ENCODE measurements around the gene GPR153. TPM values are rescaled to one million over a fixed set of nuclear protein-coding genes. Genes with fewer than 3 reads are reported as not detected.

The GPR153 gene
- total and polyA plus RNA-seq, 2 of the 8 experiments (the other 6 are each of a cell fraction or from before 2014, with no cell fraction given) = 5.7 to 8.1 TPM

DNA sequence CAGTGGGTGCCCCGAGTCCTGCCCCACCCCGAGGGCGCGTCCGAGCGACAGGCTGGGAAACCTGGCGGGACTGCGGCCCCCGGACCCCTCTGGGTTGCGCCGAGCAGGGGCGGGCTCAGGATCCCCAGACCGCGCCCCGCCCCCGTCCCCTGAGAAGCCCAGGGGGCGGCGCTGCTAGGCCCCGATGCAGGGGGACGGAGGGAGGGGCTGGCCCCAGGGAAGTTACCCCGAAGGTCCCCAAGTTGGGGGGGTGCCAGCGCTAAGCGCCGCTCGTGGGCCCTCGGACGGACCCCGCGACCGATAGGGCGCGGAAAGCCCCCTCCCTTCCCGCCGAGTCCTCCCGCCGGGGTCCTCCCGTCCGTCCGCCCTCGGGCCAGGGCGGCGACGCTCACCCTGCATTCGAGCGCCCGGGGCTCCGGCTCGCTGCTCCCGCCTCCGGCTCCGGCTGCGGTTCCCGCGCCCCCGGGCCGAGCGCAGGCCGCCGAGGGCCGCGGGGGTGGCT lies 414 bp downstream of the GPR153 start (continued):
- TF ChIP-seq PHF8 (conservative IDR thresholded peaks at IDR 0.05; ENCODE audit: low read depth, low read length) = 0 out of 2 replicates have a peak, but pooled peaks have one; percentile 41
- 0 out of 4 replicates have a peak, but pooled peaks of 1 of the 2 experiments have one; percentile 12 for TF ChIP-seq HDAC2 (IDR thresholded peaks at IDR 0.05; ENCODE audit: borderline replicate concordance in 1 of 2, low read depth in 2 of 2, low read length in 2 of 2)
- TF ChIP-seq, protein P1, sequence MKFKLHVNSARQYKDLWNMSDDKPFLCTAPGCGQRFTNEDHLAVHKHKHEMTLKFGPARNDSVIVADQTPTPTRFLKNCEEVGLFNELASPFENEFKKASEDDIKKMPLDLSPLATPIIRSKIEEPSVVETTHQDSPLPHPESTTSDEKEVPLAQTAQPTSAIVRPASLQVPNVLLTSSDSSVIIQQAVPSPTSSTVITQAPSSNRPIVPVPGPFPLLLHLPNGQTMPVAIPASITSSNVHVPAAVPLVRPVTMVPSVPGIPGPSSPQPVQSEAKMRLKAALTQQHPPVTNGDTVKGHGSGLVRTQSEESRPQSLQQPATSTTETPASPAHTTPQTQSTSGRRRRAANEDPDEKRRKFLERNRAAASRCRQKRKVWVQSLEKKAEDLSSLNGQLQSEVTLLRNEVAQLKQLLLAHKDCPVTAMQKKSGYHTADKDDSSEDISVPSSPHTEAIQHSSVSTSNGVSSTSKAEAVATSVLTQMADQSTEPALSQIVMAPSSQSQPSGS (IDR thresholded peaks at IDR 0.05; ENCODE audit: low read length) = no peak
- no peak for TF ChIP-seq SIX5 (IDR thresholded peaks at IDR 0.05; ENCODE audit: low read depth, low read length)
- TF ChIP-seq KDM4A (IDR thresholded peaks at IDR 0.05; ENCODE audit: low read depth, low read length, severe bottlenecking) = peak; percentile 35
- TF ChIP-seq CREB1 (IDR thresholded peaks at IDR 0.05) = no peak
- no peak for TF ChIP-seq BRCA1 (IDR thresholded peaks at IDR 0.05; ENCODE audit: low read depth, low read length)
- no peak for TF ChIP-seq TAF7 (optimal IDR thresholded peaks at IDR 0.05; ENCODE audit: borderline replicate concordance, low read depth, low read length)
- no peak for TF ChIP-seq CHD2 (IDR thresholded peaks at IDR 0.05; ENCODE audit: low read length)
- TF ChIP-seq FOSL1 (IDR thresholded peaks at IDR 0.05; ENCODE audit: insufficient read depth, low read depth, low read length) = no peak

Measured in H1 (cell line).